Thoracic aorta (tissue), 2 donors: ENCODE measurements around the gene R3HDM2. TPM values are rescaled to one million over a fixed set of nuclear protein-coding genes. Genes with fewer than 3 reads are reported as not detected.
"Not testable (repeated sequence)": the region's sequence is repeated elsewhere in the genome, so short reads cannot be mapped to it uniquely, and the experiment has no call there.

Experiments
- ATAC-seq: fragments of 150-250 bp; one replicate; pipeline ENCODE4 v1.8.0; 2017; ENCODE audit warnings: low read depth; ENCODE audit not compliant: insufficient number of reproducible peaks, low FRiP score
- DNase-seq: peaks from one replicate; pipeline ENCODE4 v3.0.0-alpha.2; 2020; ENCODE audit warnings: low spot score
- H3K27ac ChIP-seq, 2 donors: fragments of 200-600 bp; sonication (generic); 1 replicate in 1 of 2; 2 replicates in 1 of 2; pipeline ENCODE4 v1.5.1; 2016; ENCODE audit warnings: mild to moderate bottlenecking in 2 of 2, moderate library complexity in 2 of 2
- H3K27me3 ChIP-seq: fragments of 200-600 bp; sonication (generic); replicated peaks from 2 replicates; pipeline ENCODE4 v1.6.0; 2016; ENCODE audit warnings: mild to moderate bottlenecking; ENCODE audit not compliant: insufficient read depth
- H3K36me3 ChIP-seq: fragments of 200-600 bp; sonication (generic); one replicate; pipeline ENCODE4 v1.5.1; 2016
- H3K4me1 ChIP-seq, 2 donors: fragments of 200-600 bp; sonication (generic); 1 replicate in 1 of 2; 2 replicates in 1 of 2; pipeline versions ENCODE4 v1.5.1 to v1.6.0; 2016; ENCODE audit warnings: low read depth in 2 of 2, mild to moderate bottlenecking in 1 of 2; ENCODE audit not compliant: control insufficient read depth in 1 of 2
- H3K4me3 ChIP-seq: fragments of 200-600 bp; sonication (generic); 2 replicates; pipeline ENCODE4 v1.5.1; 2016; ENCODE audit warnings: mild to moderate bottlenecking
- H3K9me3 ChIP-seq: fragments of 200-600 bp; sonication (generic); 2 replicates; pipeline ENCODE4 v1.5.1; 2016
- total RNA-seq, 2 donors: library from RNA; depleted of rRNA; stranded (reverse); fragments of >200 nt; gene quantifications; one replicate each; pipeline versions ENCODE4 v1.1.0 to v1.2.3, GENCODE V29; 2016
- TF ChIP-seq, protein P1 (sequence below): fragments of 200-600 bp; sonication (generic); IDR thresholded peaks from one replicate; pipeline ENCODE4 v1.5.1; 2019; ENCODE audit warnings: antibody characterized with exemption

The R3HDM2 gene
- total RNA-seq, 2 donors from 2014 or later, result 26.5 to 62.4 TPM

DNA sequence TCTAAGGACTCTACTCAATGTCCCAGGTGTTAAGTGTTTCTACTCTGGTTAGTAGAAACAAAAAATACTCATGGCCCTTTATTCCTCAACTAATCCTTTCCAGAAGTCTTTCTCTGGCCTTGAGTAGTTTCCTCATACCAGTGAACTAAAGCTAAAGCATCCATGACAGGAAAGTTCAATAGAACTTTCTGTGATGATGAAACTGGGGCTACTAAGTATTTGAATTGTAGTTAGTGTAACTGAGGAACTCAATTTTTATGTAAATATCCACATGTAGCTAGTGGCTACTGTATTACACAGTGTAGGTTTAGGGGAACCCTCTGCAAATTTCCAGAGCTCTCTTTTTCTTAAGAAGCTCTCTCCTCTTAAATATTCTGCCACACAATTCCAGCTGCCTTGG is 63.7 kb downstream of the R3HDM2 start:
- DNase-seq, result no peak
- ATAC-seq, result no peak
- TF ChIP-seq, protein P1, sequence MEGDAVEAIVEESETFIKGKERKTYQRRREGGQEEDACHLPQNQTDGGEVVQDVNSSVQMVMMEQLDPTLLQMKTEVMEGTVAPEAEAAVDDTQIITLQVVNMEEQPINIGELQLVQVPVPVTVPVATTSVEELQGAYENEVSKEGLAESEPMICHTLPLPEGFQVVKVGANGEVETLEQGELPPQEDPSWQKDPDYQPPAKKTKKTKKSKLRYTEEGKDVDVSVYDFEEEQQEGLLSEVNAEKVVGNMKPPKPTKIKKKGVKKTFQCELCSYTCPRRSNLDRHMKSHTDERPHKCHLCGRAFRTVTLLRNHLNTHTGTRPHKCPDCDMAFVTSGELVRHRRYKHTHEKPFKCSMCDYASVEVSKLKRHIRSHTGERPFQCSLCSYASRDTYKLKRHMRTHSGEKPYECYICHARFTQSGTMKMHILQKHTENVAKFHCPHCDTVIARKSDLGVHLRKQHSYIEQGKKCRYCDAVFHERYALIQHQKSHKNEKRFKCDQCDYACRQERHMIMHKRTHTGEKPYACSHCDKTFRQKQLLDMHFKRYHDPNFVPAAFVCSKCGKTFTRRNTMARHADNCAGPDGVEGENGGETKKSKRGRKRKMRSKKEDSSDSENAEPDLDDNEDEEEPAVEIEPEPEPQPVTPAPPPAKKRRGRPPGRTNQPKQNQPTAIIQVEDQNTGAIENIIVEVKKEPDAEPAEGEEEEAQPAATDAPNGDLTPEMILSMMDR, result no peak
- Histone ChIP-seq H3K9me3 (peaks cover 4% of the 10 kb centered on the region), H3K4me3 (no peak overlapping the region), H3K4me1 (peaks cover 15 to 19% of the 10 kb centered on the region in 2 donors), H3K27ac (no peak overlapping the region), H3K36me3 (no peaks in the 10 kb centered on the region), H3K27me3 (no peaks in the 10 kb centered on the region)

DNA sequence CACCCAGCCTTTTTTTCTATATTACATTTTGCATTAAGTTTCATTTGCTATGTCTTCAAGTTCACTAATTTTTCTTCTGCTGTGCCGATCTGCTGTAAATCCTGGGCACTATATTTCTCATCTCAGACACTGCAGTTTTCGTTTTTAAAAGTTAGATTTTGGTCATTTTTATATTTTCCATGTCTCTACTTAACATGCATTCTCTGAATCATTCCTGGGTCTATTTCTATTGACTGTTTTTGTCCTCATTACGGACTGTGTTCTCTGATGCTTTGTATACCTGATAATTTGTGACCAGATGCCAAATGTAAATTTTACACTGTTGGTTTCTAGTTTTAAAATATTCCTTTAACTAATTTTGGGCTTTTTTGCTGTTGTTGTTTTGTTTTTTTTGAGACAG is 64.5 kb downstream of the R3HDM2 start:
- peaks cover 4% of the 10 kb centered on the region for H3K9me3 ChIP-seq
- TF ChIP-seq, protein P1, result no peak
- H3K27me3 ChIP-seq, result no peaks in the 10 kb centered on the region
- peaks cover 8 to 11% of the 10 kb centered on the region in 2 donors for H3K4me1 ChIP-seq
- no peak overlapping the region for H3K27ac ChIP-seq
- DNase-seq, result no peak
- H3K36me3 ChIP-seq, result no peaks in the 10 kb centered on the region
- ATAC-seq, result no peak
- no peak overlapping the region for H3K4me3 ChIP-seq

DNA sequence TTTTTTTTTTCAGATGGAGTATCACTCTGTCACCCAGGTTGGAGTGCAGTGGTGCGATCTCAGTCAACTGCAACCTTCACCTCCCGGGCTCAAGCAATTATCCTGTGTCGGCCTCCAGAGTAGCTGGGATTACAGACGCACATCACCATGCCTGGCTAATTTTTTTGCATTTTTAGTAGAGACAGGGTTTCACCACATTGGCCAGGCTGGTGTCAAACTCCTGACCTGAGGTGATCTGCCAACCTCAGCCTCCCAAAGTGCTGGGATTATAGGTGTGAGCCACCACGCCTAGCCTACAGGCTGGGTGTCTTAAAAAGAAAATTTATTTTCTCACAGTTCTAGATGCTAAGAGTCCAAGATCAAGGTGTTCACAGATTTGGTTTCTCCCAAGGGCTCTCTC is 66.7 kb downstream of the R3HDM2 start:
- not testable (repeated sequence) for H3K27ac ChIP-seq, ATAC-seq, DNase-seq, H3K4me3 ChIP-seq, H3K36me3 ChIP-seq, H3K9me3 ChIP-seq, H3K27me3 ChIP-seq, H3K4me1 ChIP-seq

DNA sequence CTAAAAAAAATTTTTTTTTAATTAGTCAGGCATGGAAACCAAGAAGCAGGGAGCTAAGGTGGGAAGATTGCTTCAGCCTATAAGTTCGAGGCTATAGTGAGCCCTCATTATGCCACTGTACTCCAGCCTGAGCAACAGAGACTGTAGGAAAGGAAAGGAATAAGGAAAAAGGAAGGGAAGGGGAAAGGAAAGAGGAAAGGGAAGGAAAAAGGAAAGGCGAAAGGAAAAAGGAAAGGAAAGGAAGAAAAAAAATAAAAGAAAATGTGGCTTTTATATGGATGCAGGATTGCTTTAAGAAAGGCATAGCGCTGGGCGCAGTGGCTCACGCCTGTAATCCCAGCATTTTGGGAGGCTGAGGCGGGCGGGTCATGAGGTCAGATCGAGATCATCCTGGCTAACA is 70.4 kb downstream of the R3HDM2 start:
- DNase-seq (no peak), ATAC-seq (no peak)
- no peaks in the 10 kb centered on the region for H3K27me3 ChIP-seq
- TF ChIP-seq, protein P1, result no peak
- H3K4me1 ChIP-seq, result no peaks in the 10 kb centered on the region
- no peak overlapping the region for H3K27ac ChIP-seq
- no peak overlapping the region for H3K4me3 ChIP-seq
- H3K9me3 ChIP-seq, result no peaks in the 10 kb centered on the region
- H3K36me3 ChIP-seq, result no peaks in the 10 kb centered on the region

DNA sequence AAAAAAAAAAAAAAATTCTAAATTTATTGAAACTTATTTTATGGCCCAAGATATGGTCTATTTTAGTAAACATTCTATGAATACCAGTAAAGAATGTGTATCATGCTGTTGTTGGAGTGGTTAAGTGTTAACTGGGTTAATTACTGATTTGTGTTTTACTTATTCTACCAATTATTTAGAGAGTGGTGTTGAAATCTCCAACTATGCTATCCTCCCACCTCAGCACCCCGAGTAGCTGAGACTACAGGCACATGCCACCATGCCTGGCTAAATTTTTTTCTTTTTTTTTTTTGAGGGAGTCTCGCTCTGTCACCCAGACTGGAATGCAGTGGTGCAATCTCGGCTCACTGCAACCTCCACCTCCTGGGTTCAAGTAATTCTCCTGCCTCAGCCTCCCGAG is 72.2 kb downstream of the R3HDM2 start:
- TF ChIP-seq, protein P1, result no peak
- Histone ChIP-seq H3K4me1 (no peaks in the 10 kb centered on the region), H3K36me3 (no peaks in the 10 kb centered on the region), H3K27ac (no peak overlapping the region), H3K27me3 (no peaks in the 10 kb centered on the region), H3K9me3 (no peaks in the 10 kb centered on the region), H3K4me3 (no peak overlapping the region)
- no peak for DNase-seq
- ATAC-seq, result no peak

DNA sequence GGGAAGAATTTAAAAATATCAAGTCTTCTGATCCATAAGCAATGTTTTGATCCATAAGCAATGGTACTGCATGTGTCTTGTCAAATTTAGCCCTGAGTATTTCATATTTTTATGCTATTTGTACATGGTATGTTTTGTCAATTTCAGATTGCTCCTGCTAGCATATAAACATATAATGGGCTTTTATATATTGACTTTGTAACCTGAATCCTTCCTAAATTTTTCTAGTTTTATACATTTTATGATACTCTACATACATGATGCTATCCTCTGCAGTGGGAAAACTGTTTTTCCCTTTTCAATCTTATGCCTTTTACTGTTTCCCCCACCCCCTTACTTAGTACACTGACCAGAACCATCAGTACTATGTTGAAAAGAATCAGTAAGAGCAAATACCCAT is 75.1 kb downstream of the R3HDM2 start:
- no peaks in the 10 kb centered on the region for H3K9me3 ChIP-seq
- no peaks in the 10 kb centered on the region for H3K4me1 ChIP-seq
- no peaks in the 10 kb centered on the region for H3K36me3 ChIP-seq
- H3K27me3 ChIP-seq, result no peaks in the 10 kb centered on the region
- TF ChIP-seq, protein P1, result no peak
- ATAC-seq, result no peak
- H3K4me3 ChIP-seq, result no peak overlapping the region
- no peak overlapping the region for H3K27ac ChIP-seq
- DNase-seq, result no peak
